ENCODE results near the gene KIF1B. TPM values are rescaled to one million over a fixed set of nuclear protein-coding genes. Genes with fewer than 3 reads are reported as not detected.

KIF1B gene
- total and polyA plus RNA-seq, 10 of the 15 experiments (the other 5 are each of a cell fraction or from before 2014, with no cell fraction given) = 2.1 to 16.5 (median 8.7) TPM

DNA sequence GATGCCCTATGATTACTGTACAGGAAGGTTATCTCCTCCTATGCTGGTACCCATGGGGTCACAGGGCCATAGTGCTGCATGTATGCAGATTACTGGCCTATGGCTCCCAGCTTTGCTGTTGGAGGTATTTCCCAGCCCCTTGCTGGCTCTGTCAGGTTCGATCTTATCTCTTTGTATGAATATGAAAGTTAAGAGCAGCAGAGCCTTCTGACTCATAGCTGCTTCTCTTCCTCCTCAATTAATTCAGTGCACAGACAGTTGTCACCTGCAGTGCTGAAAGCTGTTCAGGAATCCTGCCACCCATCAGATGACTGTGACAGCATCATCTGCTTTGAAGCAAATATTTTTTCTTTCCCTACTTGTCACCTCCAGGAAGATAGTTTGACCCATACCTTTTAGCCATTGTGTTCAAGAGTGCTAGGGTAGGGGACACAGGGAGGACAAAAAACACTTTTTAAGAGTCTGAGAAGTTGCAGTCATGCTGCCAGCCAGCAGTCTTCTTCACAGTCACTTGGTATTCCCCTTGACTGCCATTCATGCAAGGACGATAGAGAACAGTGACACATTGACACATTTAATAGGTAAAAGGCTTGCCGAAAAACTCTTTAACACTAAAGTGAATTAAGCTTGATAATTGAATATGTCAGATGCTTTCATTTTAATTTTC lies 73.1 kb downstream of the KIF1B start (continued):
- TF ChIP-seq KAT2A (conservative IDR thresholded peaks at IDR 0.05; ENCODE audit: control insufficient read depth, low read depth, low read length) (no peak), NBN (IDR thresholded peaks at IDR 0.05) (peak; percentile 43; the same call in 1 of the 2 replicates), DPF2 (IDR thresholded peaks at IDR 0.05) (0 out of 2 replicates have a peak, but pooled peaks have one; percentile 33), NR2F1 (conservative IDR thresholded peaks at IDR 0.05) (peak; percentile 46; the same call in 1 of the 2 replicates), MTA2 (IDR thresholded peaks at IDR 0.05; ENCODE audit: low read depth) (peak; percentile 51), ATF7 (IDR thresholded peaks at IDR 0.05; ENCODE audit: low read depth) (0 out of 2 replicates have a peak, but pooled peaks have one; percentile 34), BHLHE40 (IDR thresholded peaks at IDR 0.05; ENCODE audit: borderline replicate concordance in 1 of 2, low read depth in 2 of 2, low read length in 1 of 2) (peak in 1 of 2 experiments; percentile 67; a peak in 1 of 4 replicates)
- TF ChIP-seq, protein P1, sequence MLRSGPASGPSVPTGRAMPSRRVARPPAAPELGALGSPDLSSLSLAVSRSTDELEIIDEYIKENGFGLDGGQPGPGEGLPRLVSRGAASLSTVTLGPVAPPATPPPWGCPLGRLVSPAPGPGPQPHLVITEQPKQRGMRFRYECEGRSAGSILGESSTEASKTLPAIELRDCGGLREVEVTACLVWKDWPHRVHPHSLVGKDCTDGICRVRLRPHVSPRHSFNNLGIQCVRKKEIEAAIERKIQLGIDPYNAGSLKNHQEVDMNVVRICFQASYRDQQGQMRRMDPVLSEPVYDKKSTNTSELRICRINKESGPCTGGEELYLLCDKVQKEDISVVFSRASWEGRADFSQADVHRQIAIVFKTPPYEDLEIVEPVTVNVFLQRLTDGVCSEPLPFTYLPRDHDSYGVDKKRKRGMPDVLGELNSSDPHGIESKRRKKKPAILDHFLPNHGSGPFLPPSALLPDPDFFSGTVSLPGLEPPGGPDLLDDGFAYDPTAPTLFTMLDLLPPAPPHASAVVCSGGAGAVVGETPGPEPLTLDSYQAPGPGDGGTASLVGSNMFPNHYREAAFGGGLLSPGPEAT (IDR thresholded peaks at IDR 0.05; ENCODE audit: low read depth) = peak; percentile 87
- TF ChIP-seq, protein P2, sequence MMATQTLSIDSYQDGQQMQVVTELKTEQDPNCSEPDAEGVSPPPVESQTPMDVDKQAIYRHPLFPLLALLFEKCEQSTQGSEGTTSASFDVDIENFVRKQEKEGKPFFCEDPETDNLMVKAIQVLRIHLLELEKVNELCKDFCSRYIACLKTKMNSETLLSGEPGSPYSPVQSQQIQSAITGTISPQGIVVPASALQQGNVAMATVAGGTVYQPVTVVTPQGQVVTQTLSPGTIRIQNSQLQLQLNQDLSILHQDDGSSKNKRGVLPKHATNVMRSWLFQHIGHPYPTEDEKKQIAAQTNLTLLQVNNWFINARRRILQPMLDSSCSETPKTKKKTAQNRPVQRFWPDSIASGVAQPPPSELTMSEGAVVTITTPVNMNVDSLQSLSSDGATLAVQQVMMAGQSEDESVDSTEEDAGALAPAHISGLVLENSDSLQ (IDR thresholded peaks at IDR 0.05) = peak; percentile 59
